GM19043 (cell line): ENCODE data around the gene BCAP29.
A peak's percentile ranks its signal among the peaks of the same experiment; 100 is the strongest.
"Not testable (repeated sequence)": the region's sequence is repeated elsewhere in the genome, so short reads cannot be mapped to it uniquely, and the experiment has no call there.

Experiments used
- ATAC-seq: cut with Tn5 transposase; IDR thresholded peaks from one replicate; pipeline ENCODE4 v1.9.1; 2021; ENCODE audit warnings: low read depth; ENCODE audit not compliant: unreplicated experiment

Gene BCAP29, protein sequence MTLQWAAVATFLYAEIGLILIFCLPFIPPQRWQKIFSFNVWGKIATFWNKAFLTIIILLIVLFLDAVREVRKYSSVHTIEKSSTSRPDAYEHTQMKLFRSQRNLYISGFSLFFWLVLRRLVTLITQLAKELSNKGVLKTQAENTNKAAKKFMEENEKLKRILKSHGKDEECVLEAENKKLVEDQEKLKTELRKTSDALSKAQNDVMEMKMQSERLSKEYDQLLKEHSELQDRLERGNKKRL

DNA sequence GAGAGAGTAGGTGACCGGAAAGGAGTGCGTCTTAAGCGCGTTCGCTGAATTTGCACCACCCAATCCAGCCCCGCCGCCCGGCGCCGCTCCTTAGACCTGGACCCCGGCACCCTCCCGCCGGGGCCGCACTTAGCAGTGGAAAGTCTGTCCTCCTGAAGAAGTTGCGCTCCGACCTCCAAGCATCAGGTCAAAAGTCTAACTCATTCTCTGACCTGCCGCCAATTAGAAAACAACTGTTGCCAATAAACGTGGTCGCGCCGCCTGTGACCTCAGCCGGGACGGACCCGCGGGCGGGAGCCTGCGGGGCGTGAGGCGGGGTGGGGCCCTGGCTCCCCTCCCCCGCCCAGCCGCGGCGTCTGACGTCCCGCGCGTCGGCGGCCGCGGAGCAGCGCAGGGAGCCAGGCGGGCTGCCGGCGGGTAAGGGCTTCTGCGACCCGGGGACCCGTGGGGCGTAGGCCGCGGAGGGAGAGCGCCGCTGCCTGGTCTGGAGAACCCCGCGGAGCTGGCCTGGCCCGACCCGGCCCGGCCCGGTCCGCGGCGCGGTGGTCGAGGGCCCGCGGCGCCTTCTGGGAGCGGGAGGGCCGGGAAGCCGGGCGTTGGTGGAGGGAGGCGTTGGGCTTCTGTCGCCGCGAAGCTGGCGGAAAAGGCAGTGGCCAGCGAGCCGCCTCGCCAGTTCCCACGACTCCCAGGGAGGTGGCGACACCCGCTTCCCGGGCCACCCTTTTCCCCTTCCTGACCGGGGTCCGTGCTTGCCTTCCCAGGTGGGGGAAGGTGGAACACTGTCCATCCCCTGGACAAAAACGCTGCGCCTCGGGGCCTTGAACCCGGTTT lies at the start of gene BCAP29:
Gene BCAP29, plus strand, starts transcription at position 362 of the 831 bp plus-strand sequence. CDS start 527 bp downstream, outside the sequence.
- ATAC-seq, result peak; percentile 93

DNA sequence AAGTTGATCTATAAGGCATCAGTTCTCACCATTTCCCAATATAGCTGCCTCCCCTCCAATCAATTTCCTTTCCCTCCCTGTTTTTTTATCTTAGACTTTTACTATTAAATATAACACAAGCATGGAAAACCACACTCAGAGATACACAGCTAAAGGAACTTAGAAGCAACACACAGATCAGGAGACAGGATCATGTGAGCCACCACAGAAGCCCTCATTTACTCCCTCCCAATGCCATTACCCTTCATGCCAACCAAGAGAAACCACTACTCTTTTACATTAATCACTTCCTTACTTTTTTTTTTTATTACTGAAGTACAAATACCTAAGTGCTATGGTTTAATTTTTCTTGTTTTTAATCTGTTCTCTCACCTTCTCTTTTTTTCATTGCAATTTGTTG lies 49.3 kb upstream of the BCAP29 start:
- no peak for ATAC-seq

DNA sequence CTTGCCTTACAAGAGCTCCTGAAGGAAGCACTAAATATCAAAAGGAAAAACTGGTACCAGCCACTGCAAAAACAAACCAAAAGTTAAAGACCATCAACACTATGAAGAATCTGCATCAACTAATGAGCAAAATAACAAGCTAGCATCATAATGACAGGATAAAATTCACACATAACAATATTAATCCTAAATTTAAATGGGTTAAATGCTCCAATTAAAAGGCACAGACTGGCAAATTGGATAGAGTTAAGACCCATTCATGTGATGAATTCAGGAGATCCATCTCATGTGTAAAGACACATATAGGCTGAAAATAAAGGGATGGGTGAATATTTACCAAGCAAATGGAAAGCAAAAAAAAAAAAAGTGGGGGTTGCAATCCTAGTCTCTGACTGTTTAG lies 45.9 kb upstream of the BCAP29 start:
- ATAC-seq, result no peak

DNA sequence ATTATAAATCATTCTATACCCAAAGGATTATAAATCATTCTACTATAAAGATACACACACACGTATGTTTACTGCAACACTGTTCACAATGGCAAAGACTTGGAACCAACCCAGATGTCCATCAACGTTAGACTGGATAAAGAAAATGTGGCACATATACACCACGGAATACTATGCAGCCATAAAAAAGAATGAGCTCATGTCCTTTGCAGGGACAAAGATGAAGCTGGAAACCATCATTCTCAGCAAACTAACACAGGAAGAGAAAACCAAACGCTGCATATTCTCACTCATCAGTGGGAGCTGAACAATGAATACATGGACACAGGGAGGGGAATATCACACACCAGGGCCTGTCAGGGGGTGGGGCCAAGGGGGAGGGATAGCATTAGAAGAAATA lies 42.8 kb upstream of the BCAP29 start:
- ATAC-seq, result not testable (repeated sequence)

DNA sequence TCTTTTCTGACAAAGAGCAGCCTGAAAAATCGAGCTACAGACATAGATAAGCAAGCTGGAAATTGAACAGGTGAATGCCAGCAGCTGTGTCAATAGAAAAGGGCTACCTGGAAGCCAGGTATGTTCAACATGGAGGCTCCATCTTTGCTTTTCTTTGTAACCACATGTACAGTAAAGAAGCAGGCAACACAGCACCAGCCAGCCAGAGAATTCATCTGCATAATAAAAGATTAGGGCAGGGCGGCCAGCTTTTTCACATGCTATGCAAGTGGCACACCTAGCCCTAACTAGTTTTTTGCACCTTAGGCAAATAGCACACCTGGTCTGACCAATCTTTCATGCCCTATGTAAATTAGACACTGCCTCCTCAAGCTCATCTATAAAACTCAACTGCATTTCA lies 42.0 kb upstream of the BCAP29 start:
- ATAC-seq, result no peak

DNA sequence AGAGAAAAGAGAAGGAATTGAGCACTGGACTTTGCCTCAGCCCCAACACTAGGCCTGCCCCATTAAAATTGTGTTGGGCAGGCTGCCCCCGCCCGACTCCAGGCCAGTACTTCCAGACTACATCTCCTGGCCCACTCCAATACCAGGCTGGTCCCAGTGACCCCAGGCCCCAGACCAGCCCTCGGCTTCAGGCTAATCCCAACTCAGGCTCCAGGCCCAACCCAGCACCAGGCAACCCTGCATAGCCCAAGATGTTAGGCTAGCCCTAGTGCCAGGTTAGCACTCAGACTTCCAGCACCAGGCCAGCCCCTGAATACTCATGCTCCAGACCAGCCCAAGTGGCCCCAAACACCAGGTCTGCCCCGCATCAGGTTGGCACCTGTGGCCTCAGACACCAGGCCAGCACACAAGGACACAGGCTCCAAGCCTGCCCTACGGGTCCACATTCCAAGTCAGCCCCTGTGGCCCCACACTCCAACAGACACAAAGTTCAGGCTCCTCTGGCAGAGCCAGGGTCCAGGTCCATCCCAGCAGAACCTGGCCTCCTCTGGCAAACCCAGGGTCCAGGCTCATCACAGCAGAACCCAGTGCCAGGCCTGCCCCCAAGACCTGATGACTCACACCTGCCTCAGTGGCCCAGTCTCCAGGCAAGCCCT lies 36.6 kb upstream of the BCAP29 start:
- ATAC-seq, result no peak

DNA sequence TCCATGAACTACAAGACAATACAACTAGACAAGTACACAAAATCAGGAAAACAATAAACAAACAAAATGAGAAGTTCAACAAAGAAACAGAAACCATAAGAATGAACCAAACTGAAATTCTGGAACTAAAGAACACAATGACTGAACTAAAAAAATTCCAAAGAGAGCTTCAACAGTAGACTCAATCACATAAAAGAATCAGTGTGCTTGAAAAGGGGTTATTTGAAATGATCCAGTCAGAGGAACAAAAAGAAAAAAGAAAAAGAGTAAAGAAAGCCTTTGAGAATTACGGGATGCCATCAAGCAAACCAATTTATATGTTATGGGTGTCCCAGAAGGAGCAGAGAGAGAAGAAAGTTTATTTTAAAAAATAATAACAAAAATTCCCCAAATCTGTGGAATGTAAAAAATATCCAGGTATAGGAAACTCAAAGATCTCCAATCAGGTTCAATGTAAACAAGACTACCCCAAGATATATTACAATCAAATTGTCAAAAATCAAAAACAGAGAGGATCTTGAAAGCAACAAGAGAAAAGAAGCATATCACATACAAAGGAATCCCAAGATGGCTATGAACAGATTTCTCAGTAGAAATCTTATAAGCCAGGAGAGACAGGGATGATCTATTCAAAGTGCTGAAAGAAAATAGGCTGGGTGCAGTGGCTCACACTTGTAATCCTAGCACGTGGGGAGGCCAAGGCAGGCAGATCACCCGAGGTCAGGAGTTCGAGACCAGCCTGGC lies 35.0 kb upstream of the BCAP29 start:
- ATAC-seq, result no peak

DNA sequence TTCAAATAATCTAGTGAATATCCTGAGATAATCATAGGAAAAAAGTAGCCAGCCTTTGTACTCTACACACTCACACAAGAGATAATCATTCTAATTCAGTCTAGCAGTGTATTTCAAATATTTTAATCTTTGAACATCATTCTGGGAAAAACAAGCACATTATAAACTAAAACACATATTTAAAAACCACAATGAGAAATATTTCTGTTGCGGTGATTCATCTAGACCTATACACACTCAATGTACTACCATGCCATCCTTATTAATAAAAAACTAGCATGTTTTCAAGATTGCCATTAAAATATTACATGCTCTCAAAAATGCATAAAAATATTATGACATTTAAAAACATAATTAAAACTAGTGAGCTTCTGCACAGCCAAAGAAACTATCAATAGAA lies 28.1 kb upstream of the BCAP29 start:
- no peak for ATAC-seq

DNA sequence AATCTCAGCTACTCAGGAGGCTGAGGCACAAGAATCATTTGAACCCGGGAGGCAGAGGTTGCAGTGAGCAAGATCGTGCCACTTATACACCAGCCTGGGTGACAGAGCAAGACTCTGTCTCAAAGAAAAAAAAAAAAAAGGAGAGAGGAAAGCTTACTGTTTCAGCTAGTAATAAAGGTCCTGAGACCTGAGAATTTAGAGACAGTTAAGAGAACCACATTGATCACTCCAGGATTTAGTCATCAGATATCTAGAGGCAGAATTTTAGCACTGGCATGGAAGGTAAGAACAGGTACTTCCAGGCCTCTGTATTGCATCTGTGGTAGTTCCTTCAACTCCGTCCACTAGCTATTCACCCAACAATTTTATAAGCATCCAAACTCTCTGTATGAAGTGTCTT lies 24.2 kb upstream of the BCAP29 start:
- no peak for ATAC-seq

DNA sequence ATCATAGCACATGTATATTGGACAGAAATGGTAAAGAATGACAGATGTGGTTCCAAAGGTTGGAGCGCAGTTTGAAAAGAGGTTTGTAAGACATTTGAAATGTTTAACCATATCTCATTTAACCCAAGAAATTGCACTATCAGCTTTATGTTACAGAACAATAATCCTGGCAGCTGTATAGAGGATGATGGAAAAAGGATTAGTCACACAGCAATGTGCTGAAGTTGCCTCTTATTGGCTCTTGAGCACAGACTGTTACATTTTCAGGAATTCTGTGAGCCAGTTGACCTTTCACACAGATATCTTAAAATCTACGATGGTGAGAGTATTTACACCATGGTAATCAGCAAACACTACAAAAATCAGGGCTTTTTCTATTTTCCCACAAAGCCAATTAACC lies 20.2 kb upstream of the BCAP29 start:
- ATAC-seq, result no peak

DNA sequence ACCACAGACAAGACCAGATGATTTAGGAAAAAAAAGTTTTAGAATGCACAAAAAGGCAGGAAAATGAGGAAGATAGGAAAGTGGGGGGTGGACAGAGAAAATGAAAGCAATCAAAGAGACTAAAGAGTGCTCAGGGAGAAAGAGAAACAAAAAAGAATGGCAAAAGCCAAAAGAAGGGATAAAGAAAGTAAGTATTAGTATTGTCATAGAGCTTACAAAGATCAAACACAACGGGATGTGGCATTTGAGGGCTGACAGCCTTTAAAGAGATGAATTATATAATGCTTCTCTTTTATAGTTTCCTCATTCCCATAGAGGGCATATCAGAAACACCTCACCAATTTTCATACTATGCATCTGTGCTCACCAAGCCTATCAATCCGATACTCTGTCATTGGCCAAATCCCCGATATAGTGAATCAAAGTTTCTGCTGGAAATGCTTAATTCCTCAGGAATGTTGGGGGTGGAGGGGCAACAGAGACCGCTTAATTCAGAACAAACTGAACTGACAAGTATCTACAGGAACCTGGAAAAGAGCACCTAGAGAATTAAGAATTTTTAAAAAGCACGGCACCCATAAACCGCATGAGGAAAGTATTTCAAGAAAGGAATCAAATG lies 19.0 kb upstream of the BCAP29 start:
- ATAC-seq, result no peak

DNA sequence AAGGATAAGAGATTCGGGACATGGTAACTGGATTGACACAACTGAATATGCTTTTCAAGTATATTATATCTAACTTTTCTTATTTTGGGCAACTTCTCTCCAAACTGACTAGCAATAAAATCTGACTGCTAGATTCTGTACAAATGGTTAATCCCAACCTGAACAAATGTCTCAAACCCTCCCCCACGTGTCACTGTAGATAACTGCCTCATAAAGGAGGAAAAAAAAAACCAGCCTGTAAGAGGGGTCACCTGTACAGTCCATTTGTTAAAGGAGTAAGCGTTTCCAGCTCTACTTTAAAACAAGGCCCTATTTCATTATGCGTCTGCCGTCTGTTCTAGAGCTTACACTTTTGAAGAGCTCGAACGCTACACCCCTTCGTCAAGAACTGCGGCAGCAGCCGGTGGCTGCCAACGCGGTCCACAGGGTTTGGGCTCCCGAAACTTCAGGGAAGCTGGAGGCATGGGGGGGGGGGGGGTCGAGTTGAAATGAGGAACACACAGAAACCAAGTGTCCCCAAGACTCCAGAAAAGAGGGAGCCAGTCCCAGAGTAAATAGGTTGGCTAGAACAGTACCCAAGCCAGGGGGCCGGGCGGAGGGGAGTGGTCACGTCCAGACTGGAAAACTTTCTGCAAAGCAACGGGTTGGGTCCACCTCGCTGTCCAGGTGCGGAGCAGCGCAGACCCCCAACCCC lies 16.8 kb upstream of the BCAP29 start:
- ATAC-seq, result peak; percentile 49

DNA sequence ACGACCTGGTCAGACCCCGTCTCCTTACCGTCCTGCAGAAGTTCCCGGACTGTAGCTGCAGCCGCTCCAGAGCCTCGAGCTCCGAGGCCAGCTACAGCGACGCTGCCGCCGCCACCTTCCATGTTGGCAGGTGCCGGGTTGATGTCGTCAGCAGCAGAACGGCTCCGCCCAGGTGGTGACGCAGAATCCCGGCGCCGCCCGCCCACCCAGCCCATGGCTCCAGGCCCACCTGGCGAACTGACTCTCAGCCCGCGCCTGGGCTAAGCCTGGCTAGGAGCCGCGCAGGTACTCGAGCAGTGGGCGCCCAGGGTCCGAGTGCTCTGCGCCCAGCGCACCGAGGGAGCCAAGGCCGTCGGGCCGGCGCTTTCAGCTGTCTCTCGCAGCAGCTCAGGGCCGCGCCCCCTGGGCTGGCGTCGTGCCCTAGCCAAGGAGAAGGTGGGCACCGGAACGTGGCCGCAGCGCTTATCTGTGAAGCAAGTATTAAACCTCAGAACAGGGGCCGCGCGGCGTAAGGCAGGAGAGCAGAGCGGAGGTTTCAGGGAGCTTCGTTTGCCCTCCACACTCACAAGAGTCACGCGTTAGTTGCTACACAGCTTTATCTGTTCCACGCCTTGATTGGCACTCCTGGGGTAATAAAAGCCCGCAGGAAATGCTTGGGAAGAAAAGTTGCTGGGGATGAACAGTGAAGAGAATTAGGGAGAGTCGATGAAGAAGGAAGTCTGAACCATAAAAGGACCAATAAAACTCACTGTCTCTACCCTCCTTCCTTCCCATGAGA lies 16.1 kb upstream of the BCAP29 start, which contains the start of the genes COG5 and DUS4L:
Gene COG5, minus strand, starts transcription at position 146 of the 778 bp plus-strand sequence. Its CDS starts 24 bp downstream, at position 122.
Gene DUS4L, plus strand, starts transcription at position 197 of the 778 bp plus-strand sequence. CDS start 3,100 bp downstream, outside the sequence.
- peak; percentile 94 for ATAC-seq

DNA sequence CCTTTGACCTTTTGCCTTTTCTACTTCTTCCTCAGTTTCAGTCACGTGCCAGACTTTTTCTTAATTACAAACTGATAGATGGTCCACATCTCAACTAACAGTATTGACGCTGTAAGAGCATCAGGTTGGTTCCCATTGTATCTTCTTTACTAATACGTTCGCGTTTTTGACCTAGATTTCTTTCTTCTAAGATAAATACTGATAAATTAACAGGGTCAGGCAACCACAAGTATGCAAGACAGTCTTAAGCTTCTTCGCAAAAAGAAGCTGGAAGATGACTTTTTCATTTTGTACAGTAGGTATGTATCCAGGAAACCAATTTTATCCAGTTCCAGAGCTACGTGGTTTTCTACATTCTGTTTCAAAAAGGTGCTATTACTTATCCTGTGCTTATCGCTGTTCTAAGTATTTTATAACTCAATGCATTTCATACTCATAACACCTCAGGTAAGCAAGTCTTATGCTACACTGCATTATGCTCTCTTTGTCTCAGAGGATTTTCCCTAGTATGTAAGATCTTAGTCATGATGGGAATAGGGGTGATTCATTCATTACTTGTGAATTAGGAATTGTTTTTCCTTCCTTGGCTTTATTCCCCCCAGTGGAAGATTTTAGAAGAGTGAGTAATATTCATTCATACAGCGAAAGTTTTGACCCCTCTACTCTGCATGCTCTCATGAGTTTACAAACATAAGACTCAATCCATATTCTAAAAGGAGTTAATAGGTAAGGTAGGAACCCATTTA lies 15.3 kb upstream of the BCAP29 start:
- ATAC-seq, result no peak

DNA sequence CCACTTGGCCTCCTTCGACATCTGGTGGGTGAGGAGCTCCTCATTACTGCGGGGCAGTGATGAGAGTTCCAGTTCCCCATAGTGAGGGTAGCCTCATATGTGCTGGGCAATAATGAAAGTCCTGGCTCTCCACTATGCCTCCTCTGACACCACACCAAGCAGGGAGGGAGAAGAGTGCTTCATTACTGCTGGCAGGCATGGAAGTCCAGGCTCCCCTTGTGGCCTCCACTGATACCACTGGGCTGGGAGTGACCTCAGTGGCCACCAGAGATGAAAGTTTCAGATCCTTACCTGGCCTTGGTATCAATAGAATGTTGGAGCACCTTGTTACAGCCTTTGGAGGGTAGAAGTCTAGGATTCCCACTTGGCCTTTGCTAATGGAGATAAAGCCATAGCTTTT lies 9.7 kb upstream of the BCAP29 start:
- ATAC-seq, result no peak

DNA sequence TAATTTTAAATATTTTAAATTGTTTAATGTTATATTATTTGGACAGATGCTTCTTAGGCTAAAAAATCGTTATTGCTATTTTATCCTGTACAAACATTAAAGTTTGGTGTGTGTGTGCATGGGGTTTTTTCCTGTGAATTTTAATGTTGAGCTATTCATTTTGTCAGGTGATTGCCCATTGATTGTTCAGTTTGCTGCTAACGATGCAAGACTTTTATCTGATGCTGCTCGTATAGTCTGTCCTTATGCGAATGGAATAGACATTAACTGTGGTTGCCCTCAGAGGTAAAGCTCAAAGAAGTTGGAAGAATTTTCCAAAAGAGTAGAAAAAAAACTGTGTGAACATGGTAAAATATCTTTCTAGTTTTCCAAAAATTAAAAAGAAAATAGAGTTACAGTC lies 6.5 kb upstream of the BCAP29 start:
- no peak for ATAC-seq

DNA sequence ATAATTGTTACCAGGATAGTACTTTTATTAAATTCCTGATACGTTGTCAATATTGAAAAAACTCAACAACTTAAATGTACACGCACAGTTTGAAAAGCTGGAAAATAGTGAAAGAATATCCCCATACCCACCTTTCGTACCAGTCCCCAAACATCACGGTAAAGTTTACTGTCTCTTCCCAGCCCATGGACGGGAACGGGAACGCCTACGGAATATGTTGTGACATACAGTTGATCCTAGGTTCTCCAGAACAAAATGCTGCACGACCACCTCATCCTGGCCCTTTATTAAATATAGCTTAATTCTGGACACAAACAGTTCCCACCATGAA lies 527 bp upstream of the BCAP29 start:
- ATAC-seq, result no peak

DNA sequence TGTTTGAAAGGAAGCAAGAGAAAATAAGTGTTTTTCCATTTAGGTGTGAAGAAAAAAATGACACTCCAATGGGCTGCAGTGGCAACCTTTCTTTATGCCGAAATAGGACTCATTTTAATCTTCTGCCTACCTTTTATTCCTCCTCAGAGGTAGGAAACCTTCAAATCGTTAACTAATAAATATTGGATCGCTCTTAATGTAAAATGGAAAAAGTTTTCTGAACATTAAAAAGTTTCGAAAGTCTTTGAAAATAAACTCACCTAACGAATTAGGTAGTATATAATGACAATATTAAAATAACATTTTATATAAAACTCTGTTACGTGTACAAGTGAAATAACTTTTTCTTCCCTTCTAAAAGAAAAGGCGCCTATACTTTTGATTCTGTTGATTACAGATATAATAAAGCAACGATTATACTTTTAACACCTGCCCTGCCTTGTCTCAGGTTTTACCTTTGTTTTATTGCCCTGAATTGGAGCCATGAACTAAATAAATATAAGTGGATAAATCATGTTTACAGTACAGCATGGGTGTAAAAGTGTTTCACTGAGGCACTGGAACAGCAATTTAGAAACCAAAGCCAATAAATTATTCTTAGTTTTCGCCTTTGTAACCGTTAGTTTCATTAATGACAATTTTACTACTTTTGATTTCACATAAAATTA lies 804 bp downstream of the BCAP29 start:
- ATAC-seq, result no peak
